Measurements from ENCODE around the gene PDLIM5.
A peak's percentile ranks its signal among the peaks of the same experiment; 100 is the strongest.

- peak; percentile 39 to 62 for TF ChIP-seq CTCF (IDR thresholded peaks at IDR 0.05)
- TF ChIP-seq EP300 (IDR thresholded peaks at IDR 0.05) = no peak
- no peak for TF ChIP-seq POLR2AphosphoS5 (IDR thresholded peaks at IDR 0.05)
- no peak for TF ChIP-seq POLR2A (IDR thresholded peaks at IDR 0.05)
These were observed 169.8 kb downstream of the PDLIM5 start for GRCh38 chr4:94621491-94622080.

Data from suprapubic skin (tissue), 4 donors.